Measurements from ENCODE around the gene PAAF1.

The PAAF1 gene

GRCh38 chr11:73893041-73893440 lies 16.2 kb downstream of the PAAF1 start:
- Histone ChIP-seq H3K4me2 (ENCODE audit: low read length) (no peak overlapping the region), H4K20me1 (ENCODE audit: insufficient read depth, low read length) (no peaks in the 10 kb centered on the region), H2AFZ (ENCODE audit: low read depth, low read length) (no peak overlapping the region), H3K27ac (ENCODE audit: low read length) (no peak overlapping the region), H3K79me2 (ENCODE audit: low read length) (no peaks in the 10 kb centered on the region), H3K27me3 (ENCODE audit: low read depth, low read length) (no peaks in the 10 kb centered on the region), H3K36me3 (replicated peaks; ENCODE audit: low read depth, low read length) (peaks cover 16% of the 10 kb centered on the region), H3K9me3 (ENCODE audit: insufficient read depth, low read length) (no peaks in the 10 kb centered on the region), H3K4me1 (ENCODE audit: low read length) (no peaks in the 10 kb centered on the region), H3K9ac (ENCODE audit: low read length) (no peak overlapping the region), H3K4me3 (ENCODE audit: low read length) (no peak overlapping the region)
- TF ChIP-seq EZH2phosphoT487 (IDR thresholded peaks at IDR 0.05; ENCODE audit: low read depth) = no peak

GRCh38 chr11:73894725-73895335 lies 18.0 kb downstream of the PAAF1 start:
- no peaks in the 10 kb centered on the region for H3K27me3 ChIP-seq (ENCODE audit: low read depth, low read length)
- H3K36me3 ChIP-seq (replicated peaks; ENCODE audit: low read depth, low read length) = peaks cover 17% of the 10 kb centered on the region
- H3K9me3 ChIP-seq (ENCODE audit: insufficient read depth, low read length) = no peaks in the 10 kb centered on the region
- no peak overlapping the region for H3K27ac ChIP-seq (ENCODE audit: low read length)
- no peak overlapping the region for H2AFZ ChIP-seq (ENCODE audit: low read depth, low read length)
- no peaks in the 10 kb centered on the region for H4K20me1 ChIP-seq (ENCODE audit: insufficient read depth, low read length)
- no peak for TF ChIP-seq CTCF (IDR thresholded peaks at IDR 0.05; ENCODE audit: low read depth, low read length)
- TF ChIP-seq EZH2phosphoT487 (IDR thresholded peaks at IDR 0.05; ENCODE audit: low read depth) = no peak
- no peak overlapping the region for H3K9ac ChIP-seq (ENCODE audit: low read length)
- H3K4me1 ChIP-seq (ENCODE audit: low read length) = no peaks in the 10 kb centered on the region
- no peak overlapping the region for H3K4me3 ChIP-seq (ENCODE audit: low read length)
- no peaks in the 10 kb centered on the region for H3K79me2 ChIP-seq (ENCODE audit: low read length)
- no peak overlapping the region for H3K4me2 ChIP-seq (ENCODE audit: low read length)

GRCh38 chr11:73902303-73902702 lies 25.5 kb downstream of the PAAF1 start:
- Histone ChIP-seq H3K36me3 (replicated peaks; ENCODE audit: low read depth, low read length) (peaks cover 12% of the 10 kb centered on the region), H4K20me1 (ENCODE audit: insufficient read depth, low read length) (no peaks in the 10 kb centered on the region), H3K79me2 (ENCODE audit: low read length) (no peaks in the 10 kb centered on the region), H3K9ac (ENCODE audit: low read length) (no peak overlapping the region), H3K27me3 (ENCODE audit: low read depth, low read length) (no peaks in the 10 kb centered on the region), H3K4me1 (ENCODE audit: low read length) (no peaks in the 10 kb centered on the region), H3K4me3 (ENCODE audit: low read length) (no peak overlapping the region), H3K27ac (ENCODE audit: low read length) (no peak overlapping the region), H3K9me3 (ENCODE audit: insufficient read depth, low read length) (no peaks in the 10 kb centered on the region), H3K4me2 (ENCODE audit: low read length) (no peak overlapping the region), H2AFZ (ENCODE audit: low read depth, low read length) (no peak overlapping the region)
- no peak for TF ChIP-seq CTCF (IDR thresholded peaks at IDR 0.05; ENCODE audit: low read depth, low read length)
- TF ChIP-seq EZH2phosphoT487 (IDR thresholded peaks at IDR 0.05; ENCODE audit: low read depth) = no peak

- no peaks in the 10 kb centered on the region for H3K9me3 ChIP-seq (ENCODE audit: insufficient read depth, low read length)
- no peaks in the 10 kb centered on the region for H3K27me3 ChIP-seq (ENCODE audit: low read depth, low read length)
- no peak overlapping the region for H3K4me2 ChIP-seq (ENCODE audit: low read length)
- H3K36me3 ChIP-seq (replicated peaks; ENCODE audit: low read depth, low read length) = peaks cover 15% of the 10 kb centered on the region
- no peak overlapping the region for H2AFZ ChIP-seq (ENCODE audit: low read depth, low read length)
- no peak overlapping the region for H3K27ac ChIP-seq (ENCODE audit: low read length)
- no peaks in the 10 kb centered on the region for H3K79me2 ChIP-seq (ENCODE audit: low read length)
- H3K9ac ChIP-seq (ENCODE audit: low read length) = no peak overlapping the region
- no peaks in the 10 kb centered on the region for H3K4me1 ChIP-seq (ENCODE audit: low read length)
- no peak overlapping the region for H3K4me3 ChIP-seq (ENCODE audit: low read length)
- H4K20me1 ChIP-seq (ENCODE audit: insufficient read depth, low read length) = no peaks in the 10 kb centered on the region
- TF ChIP-seq EZH2phosphoT487 (IDR thresholded peaks at IDR 0.05; ENCODE audit: low read depth) = no peak
- TF ChIP-seq CTCF (IDR thresholded peaks at IDR 0.05; ENCODE audit: low read depth, low read length) = no peak
Measured at GRCh38 chr11:73907191-73907590, 30.4 kb downstream of the PAAF1 start.

Measured in OCI-LY3 (cell line).